OCI-LY3 (cell line): Measurements from ENCODE around the gene LRCH1.

ENCODE experiments used
- H2AFZ ChIP-seq: fragments of 200-600, 300-600 bp; shearing (Covaris generic); 2 replicates; pipeline ENCODE4 v1.6.0; 2014; ENCODE audit warnings: antibody characterized with exemption, low read depth, low read length
- H3K27ac ChIP-seq: fragments of 200-600, 300-600 bp; sonication (generic); 2 replicates; pipeline ENCODE4 v1.5.1; 2014; ENCODE audit warnings: mild to moderate bottlenecking, low read length, moderate library complexity, mixed read lengths
- H3K27me3 ChIP-seq: fragments of 200-600, 300-600 bp; sonication (generic); 2 replicates; pipeline ENCODE4 v1.6.1; 2014; ENCODE audit warnings: low read depth, low read length, mixed read lengths
- H3K36me3 ChIP-seq: fragments of 200-600, 300-600 bp; sonication (generic); replicated peaks from 2 replicates; pipeline ENCODE3; 2014; ENCODE audit warnings: low read depth, low read length, mixed read lengths
- H3K4me1 ChIP-seq: fragments of 300-600, 200-600 bp; sonication (generic); 2 replicates; pipeline ENCODE4 v1.6.1; 2014; ENCODE audit warnings: low read length, mixed read lengths
- H3K4me2 ChIP-seq: fragments of 200-600, 300-600 bp; sonication (generic); 2 replicates; pipeline ENCODE4 v1.6.1; 2014; ENCODE audit warnings: low read length, mixed read lengths
- H3K4me3 ChIP-seq: fragments of 300-600, 200-600 bp; sonication (generic); 2 replicates; pipeline ENCODE4 v1.5.1; 2014; ENCODE audit warnings: antibody characterized with exemption, mild to moderate bottlenecking, low read length, moderate library complexity
- H3K79me2 ChIP-seq: fragments of 300-600, 200-600 bp; shearing (Covaris generic); 2 replicates; pipeline ENCODE4 v1.6.1; 2014; ENCODE audit warnings: mild to moderate bottlenecking, low read length, mixed read lengths
- H3K9ac ChIP-seq: fragments of 300-600, 200-600 bp; shearing (Covaris generic); 2 replicates; pipeline ENCODE4 v1.6.0; 2014; ENCODE audit warnings: mild to moderate bottlenecking, low read length, moderate library complexity
- H3K9me3 ChIP-seq: fragments of 200-600, 300-600 bp; shearing (Covaris generic); 2 replicates; pipeline ENCODE4 v1.6.1; 2014; ENCODE audit warnings: low read length, mixed read lengths; ENCODE audit not compliant: insufficient read depth
- H4K20me1 ChIP-seq: fragments of 200-600, 300-600 bp; sonication (generic); 2 replicates; pipeline ENCODE4 v1.6.1; 2016; ENCODE audit warnings: low read length, mixed read lengths; ENCODE audit not compliant: insufficient read depth
- EZH2phosphoT487 ChIP-seq: fragments of 200-600 bp; shearing (Covaris generic); IDR thresholded peaks from 2 replicates; pipeline ENCODE4 v1.6.1; 2018; ENCODE audit warnings: antibody characterized with exemption, mixed run types, low read depth
- TF ChIP-seq, protein P1 (sequence below): fragments of 200-600, 300-600 bp; sonication (generic); IDR thresholded peaks from 2 replicates; pipeline ENCODE4 v1.5.1; 2014; ENCODE audit warnings: antibody characterized with exemption, low read length, low read depth

The LRCH1 gene, protein sequence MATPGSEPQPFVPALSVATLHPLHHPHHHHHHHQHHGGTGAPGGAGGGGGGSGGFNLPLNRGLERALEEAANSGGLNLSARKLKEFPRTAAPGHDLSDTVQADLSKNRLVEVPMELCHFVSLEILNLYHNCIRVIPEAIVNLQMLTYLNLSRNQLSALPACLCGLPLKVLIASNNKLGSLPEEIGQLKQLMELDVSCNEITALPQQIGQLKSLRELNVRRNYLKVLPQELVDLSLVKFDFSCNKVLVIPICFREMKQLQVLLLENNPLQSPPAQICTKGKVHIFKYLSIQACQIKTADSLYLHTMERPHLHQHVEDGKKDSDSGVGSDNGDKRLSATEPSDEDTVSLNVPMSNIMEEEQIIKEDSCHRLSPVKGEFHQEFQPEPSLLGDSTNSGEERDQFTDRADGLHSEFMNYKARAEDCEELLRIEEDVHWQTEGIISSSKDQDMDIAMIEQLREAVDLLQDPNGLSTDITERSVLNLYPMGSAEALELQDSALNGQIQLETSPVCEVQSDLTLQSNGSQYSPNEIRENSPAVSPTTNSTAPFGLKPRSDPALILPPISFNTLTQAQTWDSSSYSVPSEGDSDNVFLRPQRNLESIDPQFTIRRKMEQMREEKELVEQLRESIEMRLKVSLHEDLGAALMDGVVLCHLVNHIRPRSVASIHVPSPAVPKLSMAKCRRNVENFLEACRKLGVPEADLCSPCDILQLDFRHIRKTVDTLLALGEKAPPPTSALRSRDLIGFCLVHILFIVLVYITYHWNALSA

DNA sequence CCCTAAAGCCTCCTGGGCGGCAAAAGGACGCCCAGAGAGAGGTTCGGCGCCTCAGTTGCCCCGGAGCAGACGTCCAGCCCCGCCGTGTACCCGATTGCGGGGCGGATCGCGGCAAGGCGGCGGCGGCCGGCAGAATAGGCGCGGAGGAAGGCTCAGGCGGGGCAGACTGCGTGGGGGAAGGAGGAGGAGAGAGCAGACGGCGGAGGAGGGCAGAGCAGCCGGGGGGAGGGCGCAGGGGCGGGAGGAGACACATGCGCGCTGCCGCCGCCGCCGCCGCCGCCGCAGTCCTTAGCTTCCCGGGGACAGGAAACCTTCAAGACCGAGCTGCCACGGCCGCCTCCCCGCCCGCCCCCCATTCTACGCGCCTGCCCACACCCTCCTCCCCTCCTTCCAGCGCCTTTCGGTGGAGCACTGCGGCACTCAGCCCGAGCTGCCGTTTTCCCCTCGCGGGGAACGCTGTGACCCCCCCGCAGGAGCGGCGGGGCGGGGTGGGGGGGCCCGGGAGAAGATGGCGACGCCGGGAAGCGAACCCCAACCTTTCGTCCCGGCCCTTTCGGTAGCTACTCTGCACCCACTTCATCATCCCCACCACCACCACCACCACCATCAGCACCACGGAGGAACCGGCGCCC, at the start of gene LRCH1:
TSS of gene LRCH1 (plus strand) at position 282 of the 632 bp plus-strand sequence. CDS start at position 509, 227 bp downstream.
- Histone ChIP-seq H4K20me1 (peaks cover 31% of the 10 kb centered on the region), H3K4me2 (peak within 1 kb of the TSS; percentile 99), H2AFZ (peak within 1 kb of the TSS; percentile 74), H3K36me3 (no peaks in the 10 kb centered on the region), H3K9me3 (no peaks in the 10 kb centered on the region), H3K79me2 (peaks cover 60% of the 10 kb centered on the region), H3K27me3 (no peaks in the 10 kb centered on the region), H3K4me1 (peaks cover 38% of the 10 kb centered on the region), H3K4me3 (peak within 1 kb of the TSS; percentile 83), H3K27ac (peak within 1 kb of the TSS; percentile 65), H3K9ac (peak within 1 kb of the TSS; percentile 93)
- TF ChIP-seq, protein P1, sequence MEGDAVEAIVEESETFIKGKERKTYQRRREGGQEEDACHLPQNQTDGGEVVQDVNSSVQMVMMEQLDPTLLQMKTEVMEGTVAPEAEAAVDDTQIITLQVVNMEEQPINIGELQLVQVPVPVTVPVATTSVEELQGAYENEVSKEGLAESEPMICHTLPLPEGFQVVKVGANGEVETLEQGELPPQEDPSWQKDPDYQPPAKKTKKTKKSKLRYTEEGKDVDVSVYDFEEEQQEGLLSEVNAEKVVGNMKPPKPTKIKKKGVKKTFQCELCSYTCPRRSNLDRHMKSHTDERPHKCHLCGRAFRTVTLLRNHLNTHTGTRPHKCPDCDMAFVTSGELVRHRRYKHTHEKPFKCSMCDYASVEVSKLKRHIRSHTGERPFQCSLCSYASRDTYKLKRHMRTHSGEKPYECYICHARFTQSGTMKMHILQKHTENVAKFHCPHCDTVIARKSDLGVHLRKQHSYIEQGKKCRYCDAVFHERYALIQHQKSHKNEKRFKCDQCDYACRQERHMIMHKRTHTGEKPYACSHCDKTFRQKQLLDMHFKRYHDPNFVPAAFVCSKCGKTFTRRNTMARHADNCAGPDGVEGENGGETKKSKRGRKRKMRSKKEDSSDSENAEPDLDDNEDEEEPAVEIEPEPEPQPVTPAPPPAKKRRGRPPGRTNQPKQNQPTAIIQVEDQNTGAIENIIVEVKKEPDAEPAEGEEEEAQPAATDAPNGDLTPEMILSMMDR: no peak
- TF ChIP-seq EZH2phosphoT487: no peak

DNA sequence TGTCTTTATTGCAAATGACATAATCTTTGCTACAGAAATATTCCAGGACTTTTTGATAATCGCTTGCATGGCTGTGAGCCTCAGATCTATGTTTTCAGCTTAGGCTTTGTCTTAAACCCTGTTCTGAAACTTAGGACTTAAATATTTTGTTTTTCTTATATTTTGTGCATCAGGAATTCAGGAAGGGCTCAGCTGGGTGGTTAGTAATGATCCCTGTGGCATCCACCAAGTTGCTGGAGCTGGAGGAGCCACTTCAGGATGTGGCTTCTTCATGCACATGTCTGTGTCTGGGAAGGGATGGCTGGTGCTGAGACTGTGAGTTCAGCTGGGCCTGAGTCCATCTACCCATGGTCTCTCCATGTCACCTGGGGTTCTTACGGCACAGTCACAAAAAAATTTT, 48.9 kb upstream of the LRCH1 start:
- no peak overlapping the region for H3K9ac ChIP-seq
- no peaks in the 10 kb centered on the region for H4K20me1 ChIP-seq
- no peak overlapping the region for H3K4me3 ChIP-seq
- H3K79me2 ChIP-seq: no peaks in the 10 kb centered on the region
- H3K27me3 ChIP-seq: no peaks in the 10 kb centered on the region
- H3K36me3 ChIP-seq: no peaks in the 10 kb centered on the region
- no peaks in the 10 kb centered on the region for H3K9me3 ChIP-seq
- H2AFZ ChIP-seq: no peak overlapping the region
- TF ChIP-seq, protein P1: no peak
- no peak for TF ChIP-seq EZH2phosphoT487
- no peak overlapping the region for H3K4me2 ChIP-seq
- H3K27ac ChIP-seq: no peak overlapping the region
- H3K4me1 ChIP-seq: peaks cover 7% of the 10 kb centered on the region; the same call in 1 of the 2 replicates

DNA sequence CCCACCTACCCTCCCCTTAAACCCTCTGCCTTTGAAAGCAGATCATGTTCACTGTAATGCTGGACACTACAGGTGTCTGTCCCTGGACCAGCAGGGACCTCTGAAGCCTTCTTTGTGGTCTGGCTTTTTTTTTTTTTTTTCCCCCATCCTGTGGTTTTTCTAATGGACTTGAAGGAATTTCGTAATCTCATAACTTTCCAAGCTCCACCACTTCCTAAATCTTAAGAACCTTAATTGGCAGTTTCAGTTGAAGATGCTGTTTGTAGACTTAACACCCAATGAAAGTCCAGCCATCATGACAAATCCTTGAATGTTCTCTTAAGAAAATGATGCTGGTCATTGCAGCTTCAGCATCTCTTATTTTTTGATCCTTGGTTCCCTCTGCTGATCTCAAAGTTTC, 45.0 kb upstream of the LRCH1 start:
- H3K9ac ChIP-seq: no peak overlapping the region
- H3K4me3 ChIP-seq: no peak overlapping the region
- TF ChIP-seq, protein P1: no peak
- TF ChIP-seq EZH2phosphoT487: no peak
- no peaks in the 10 kb centered on the region for H3K79me2 ChIP-seq
- no peaks in the 10 kb centered on the region for H3K9me3 ChIP-seq
- H3K4me1 ChIP-seq: no peaks in the 10 kb centered on the region
- H4K20me1 ChIP-seq: no peaks in the 10 kb centered on the region
- H3K27ac ChIP-seq: no peak overlapping the region
- no peak overlapping the region for H3K4me2 ChIP-seq
- no peaks in the 10 kb centered on the region for H3K27me3 ChIP-seq
- no peak overlapping the region for H2AFZ ChIP-seq
- H3K36me3 ChIP-seq: no peaks in the 10 kb centered on the region

DNA sequence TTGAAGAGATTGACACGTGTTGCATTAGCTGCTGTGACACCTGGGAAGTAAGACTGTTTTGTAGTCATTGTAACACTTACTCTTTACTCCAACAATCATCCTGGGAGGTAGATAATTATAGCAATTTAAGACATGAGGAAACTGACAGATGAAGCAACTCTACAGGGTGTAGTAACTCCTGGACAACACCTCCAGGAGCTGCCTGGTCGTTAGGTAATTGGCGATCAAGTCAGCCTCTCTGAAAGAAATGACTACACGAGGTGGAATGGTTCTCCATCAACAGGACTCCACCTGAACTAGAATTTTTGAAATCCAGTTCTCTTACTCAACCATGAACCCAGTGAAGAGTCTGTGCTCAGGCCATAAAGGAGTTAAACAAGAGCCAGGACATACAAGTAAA, 43.0 kb upstream of the LRCH1 start:
- no peaks in the 10 kb centered on the region for H3K36me3 ChIP-seq
- TF ChIP-seq, protein P1: no peak
- no peak for TF ChIP-seq EZH2phosphoT487
- no peak overlapping the region for H3K4me3 ChIP-seq
- no peak overlapping the region for H3K4me2 ChIP-seq
- H4K20me1 ChIP-seq: no peaks in the 10 kb centered on the region
- no peaks in the 10 kb centered on the region for H3K79me2 ChIP-seq
- no peak overlapping the region for H3K9ac ChIP-seq
- H3K27me3 ChIP-seq: no peaks in the 10 kb centered on the region
- no peak overlapping the region for H2AFZ ChIP-seq
- H3K27ac ChIP-seq: no peak overlapping the region
- H3K4me1 ChIP-seq: no peaks in the 10 kb centered on the region
- H3K9me3 ChIP-seq: no peaks in the 10 kb centered on the region
